ENCODE measurements around the gene SFRP4.
"Not testable (repeated sequence)": the region's sequence is repeated elsewhere in the genome, so short reads cannot be mapped to it uniquely, and the experiment has no call there.

Gene SFRP4

DNA sequence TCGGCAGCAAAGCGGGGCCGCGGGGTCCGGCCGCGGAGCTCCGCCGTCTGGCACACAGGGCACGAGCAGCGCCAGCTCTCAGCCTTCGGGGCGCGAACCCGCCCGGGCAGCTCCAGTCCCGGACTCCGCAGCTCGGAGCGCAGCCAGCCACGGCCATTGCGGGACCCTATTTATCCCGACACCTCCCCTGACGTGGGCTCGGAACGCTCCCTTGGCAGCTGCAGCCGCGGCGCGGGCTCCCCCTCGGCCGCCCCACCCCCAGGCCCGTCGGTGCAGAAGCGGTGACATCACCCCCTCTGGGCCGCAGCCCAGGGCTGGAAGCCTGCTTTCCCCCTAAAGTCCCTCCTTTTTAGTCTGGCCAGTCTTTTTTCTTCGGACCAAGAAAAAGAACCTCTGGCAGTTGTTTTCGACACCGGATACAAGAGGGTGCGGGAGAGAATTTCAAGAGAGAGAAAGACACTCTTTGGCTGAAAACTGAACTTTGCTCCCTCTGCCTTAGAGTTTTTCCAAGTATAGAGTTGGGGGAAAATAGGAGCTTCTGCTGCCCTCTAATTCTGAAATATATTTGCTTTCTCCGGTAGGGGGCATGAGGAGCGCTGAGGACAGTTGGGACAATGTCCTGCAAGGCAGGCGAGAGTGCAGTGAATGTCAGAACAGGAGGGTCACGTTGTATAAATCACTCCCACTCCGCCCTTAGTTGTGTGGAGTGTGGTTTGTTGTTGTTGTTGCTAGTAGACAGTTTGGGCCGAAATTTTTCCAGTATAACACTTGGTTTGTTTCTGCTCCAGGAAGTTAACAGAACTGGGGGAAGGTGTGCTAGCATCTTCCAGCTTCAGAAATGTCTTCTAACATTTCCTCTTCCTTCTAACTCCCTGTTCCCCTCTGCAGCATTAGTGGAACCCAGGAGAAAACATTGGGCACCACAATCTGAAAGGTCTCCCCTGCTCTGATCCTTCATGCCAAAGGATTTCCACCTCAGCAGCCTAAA lies at the start of gene SFRP4:
Gene SFRP4, minus strand, starts transcription at position 145 of the 988 bp plus-strand sequence. CDS start 280 bp downstream, outside the sequence.
- peak; percentile 66 for DNase-seq (ENCODE audit: low spot score)
- peak; percentile 84 for FAIRE-seq

DNA sequence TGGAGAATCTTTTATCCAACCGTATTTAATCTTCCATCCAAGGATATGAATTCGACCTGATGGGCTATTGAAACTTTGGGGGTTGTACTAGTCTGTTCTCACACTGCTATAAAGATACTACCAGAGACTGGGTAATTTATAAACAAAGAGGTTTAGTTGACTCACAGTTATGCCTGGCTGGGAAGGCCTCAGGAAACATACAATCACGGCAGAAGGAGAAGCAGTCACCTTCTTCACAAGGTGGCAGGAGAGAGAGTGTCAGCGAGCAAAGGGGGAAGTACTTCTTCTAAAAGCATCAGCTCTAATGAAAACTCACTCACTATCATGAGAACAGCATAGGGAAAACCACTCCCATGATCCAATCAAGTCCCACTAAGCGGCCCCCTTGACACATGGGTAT lies 47.6 kb upstream of the SFRP4 start:
- FAIRE-seq (no peak), DNase-seq (ENCODE audit: low spot score) (no peak)

DNA sequence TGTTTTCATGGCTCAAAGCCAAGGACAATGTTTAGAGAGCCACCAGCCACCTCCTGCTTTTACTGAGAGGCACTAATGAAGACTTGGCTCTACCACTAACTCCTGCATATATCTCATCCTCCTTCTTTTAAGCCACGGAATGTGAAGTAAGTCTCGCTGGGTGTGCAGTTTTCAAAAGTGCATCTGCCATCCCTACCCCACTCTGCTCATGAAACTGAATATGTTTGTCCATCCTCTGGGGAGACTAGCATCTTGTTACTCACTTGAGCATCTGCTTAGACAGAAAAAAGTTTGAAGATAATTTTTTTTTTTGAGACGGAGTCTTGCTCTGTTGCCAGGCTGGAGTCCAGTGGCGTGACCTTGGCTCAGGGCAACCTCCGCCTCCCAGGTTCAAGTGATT lies 44.6 kb upstream of the SFRP4 start:
- FAIRE-seq (no peak), DNase-seq (ENCODE audit: low spot score) (no peak)

DNA sequence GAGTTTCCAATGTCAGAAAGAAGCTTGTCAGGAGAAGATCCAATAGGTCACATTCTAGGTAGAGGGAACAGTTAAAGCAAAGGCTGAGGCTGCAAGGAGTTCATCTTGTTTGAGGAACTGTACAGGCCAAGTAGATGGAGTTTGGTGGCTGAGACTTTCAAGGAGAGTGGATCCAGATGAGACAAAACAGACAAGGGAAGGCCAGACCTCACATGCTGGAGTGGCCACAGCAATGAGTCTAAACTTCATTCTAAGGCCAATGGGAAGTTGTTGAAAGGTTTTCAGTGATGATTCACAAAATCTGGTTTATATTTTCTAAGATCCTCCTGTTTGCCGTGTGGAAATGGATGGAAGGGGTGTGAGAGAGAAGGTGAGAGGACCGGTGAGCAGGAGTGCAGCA lies 43.9 kb upstream of the SFRP4 start:
- FAIRE-seq (no peak), DNase-seq (ENCODE audit: low spot score) (no peak)

DNA sequence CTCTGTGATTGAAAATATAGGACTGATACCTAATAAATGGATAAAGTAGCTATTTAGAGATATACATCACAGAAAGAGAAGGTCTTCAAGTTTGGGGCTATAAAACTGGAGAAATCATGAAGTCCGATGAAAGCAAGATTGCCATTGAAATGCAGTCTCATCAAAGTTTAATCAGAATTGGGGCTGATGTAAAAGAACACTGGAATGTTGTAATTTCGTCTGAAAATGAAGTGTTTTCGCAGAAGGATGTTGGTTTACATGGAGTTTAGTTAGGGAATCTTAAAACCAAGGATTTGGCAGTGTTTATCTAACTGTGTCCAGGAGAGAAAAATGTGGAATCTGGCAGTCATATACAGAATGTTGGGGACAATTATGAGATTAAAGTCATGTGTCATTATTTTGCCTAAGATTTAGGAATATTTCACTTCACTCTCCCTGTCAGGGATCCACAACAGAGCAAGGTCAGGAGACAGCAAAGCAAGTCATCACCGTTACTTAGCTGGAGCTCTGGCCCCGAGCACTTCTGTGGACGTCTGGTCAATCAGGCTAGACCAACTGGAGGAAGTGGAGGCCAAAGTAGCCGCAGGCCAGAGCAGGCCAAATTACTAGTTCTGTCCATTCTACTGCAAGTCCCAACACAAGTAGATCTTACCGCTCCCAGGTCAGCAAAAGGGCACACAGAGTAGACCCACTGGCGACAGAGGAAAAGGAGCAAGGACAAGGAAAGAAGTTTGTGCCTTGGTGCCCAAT lies 40.8 kb upstream of the SFRP4 start:
- FAIRE-seq (no peak), DNase-seq (ENCODE audit: low spot score) (no peak)

DNA sequence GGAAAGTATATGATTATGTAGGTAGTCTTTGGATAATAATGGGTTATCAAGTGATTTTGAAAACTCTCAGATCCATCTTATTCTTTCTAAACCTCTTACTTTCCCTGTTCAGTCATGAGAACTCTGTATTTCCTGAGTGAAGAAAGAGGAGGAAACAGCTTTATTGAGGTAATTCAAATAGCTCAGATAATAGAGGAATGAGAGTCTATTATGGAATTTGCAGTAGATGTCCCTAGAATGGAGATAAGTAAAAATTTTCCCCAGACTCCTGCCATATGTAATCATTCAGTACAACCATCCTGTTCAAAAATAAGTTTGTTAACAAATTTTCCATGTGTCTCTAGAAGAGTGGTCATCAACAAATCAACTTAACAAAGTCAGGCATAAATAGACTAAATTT lies 40.2 kb upstream of the SFRP4 start:
- no peak for FAIRE-seq
- no peak for DNase-seq (ENCODE audit: low spot score)

DNA sequence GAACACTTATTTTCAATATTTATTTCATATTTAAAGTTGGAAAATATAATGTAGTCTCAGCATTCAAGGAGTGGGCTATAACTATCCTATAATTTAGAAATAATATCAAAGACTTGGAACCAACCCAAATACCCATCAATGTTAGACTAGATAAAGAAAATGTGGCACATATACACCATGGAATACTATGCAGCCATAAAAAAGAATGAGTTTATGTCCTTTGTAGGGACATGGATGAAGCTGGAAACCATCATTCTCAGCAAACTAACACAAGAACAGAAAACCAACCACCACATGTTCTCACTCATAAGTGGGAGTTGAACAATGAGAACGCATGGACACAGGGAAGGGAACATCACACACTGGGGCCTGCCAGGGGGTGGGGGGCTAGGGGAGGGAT lies 37.6 kb upstream of the SFRP4 start:
- peak; percentile 28 for FAIRE-seq
- not testable (repeated sequence) for DNase-seq (ENCODE audit: low spot score)

DNA sequence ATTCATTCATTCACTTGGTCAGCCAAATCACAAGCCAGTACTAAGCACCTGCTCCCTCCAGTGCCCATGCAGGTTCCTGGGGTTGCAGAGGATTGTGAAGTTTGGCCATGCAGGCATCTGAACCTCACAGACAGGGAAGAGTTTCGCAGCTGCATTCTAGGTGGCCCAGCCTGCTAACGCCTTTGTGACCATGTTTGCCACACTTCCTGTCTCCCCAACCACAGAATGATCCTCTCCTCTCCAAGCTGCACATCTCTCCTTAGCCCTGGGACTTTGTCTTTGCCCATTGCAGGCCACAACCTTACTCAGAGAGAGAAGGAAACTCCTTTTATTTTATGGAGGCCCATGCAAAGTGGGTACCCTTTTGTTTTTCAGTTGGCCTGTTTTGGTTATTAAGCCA lies 35.6 kb upstream of the SFRP4 start:
- FAIRE-seq = no peak
- no peak for DNase-seq (ENCODE audit: low spot score)

DNA sequence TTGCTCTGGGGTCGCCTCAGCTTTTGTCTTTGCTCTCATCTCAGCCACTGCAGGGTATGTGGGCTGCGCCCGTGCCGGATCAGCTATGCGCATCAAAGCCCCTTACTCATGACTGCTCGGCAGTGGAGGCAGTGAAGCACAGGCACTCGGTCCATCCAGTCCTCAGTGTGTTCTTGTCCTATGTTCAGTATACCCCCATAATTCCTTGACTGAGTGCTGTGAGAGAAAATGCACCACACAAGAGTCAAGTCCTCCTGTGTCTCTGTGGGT lies 31.3 kb upstream of the SFRP4 start:
- DNase-seq (ENCODE audit: low spot score) = no peak
- FAIRE-seq = no peak

DNA sequence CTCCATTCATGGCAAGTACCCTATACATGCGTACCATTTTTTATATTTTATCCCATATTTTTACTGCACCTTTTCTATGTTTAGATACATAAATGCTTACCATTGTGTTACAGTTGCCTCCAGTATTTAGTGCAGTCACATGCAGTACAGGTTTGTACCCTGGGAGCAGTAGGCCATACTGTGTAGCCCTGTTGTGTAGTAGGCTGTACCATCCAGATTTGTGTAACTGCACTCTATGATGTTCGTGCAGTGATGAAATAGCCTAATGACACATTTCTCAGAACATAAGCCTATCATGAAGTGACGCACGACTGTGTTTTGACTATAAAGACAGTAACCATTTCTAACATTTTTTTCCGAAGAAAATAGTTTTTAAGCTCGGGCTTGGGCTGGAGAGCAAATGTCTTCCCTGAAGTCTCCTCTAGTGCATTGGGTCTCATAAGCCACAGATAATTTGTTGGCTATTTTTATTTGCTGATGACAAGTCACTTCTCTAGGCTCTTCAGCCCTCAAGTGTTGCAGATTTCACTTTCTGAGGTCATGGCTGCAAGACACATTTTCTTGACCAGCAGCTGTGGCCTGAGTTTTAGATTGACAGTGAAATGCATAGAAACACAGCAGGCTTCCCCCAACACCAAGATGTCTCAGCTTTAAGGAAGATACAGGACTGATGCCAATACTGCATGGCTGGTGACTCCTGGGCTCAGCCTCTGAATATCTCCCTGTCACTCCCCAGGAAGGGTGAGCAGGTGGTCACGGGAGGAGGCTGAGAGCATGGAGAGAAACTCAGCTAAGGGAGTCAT lies 30.7 kb upstream of the SFRP4 start:
- no peak for FAIRE-seq
- DNase-seq (ENCODE audit: low spot score) = no peak

DNA sequence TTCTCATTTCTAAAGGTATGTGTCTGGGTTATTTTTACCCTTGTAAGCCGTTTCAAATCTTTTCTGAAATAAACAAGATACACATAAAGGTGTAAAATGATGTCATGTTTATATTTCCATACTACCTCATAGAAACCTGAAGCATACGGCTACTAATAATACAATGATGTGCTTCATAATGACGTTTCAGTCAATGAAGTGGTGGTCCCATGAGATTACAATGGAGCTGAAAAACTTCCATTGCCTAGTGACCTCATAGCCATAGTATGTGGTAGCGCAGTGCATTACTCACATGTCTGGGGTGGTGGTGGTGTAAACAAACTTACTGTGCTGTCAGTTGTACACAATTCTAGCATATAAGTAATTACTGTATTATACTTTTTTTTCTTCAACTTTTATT lies 28.7 kb upstream of the SFRP4 start:
- DNase-seq (ENCODE audit: low spot score) (no peak), FAIRE-seq (no peak)

DNA sequence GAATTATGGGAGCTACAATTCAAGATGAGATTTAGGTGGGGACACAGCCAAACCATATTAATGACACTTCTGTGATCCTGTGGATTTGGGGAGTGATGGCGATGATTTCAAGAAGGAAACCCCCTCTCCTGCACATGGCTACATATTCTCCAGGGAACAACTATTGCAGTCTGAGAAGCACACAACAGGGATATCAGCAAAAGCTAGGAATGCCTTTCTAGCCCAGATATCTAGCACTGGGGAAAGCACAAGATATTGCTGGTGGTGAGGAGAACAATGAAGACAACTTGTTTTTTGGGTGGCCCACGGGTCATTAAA lies 28.1 kb upstream of the SFRP4 start:
- FAIRE-seq = no peak

DNA sequence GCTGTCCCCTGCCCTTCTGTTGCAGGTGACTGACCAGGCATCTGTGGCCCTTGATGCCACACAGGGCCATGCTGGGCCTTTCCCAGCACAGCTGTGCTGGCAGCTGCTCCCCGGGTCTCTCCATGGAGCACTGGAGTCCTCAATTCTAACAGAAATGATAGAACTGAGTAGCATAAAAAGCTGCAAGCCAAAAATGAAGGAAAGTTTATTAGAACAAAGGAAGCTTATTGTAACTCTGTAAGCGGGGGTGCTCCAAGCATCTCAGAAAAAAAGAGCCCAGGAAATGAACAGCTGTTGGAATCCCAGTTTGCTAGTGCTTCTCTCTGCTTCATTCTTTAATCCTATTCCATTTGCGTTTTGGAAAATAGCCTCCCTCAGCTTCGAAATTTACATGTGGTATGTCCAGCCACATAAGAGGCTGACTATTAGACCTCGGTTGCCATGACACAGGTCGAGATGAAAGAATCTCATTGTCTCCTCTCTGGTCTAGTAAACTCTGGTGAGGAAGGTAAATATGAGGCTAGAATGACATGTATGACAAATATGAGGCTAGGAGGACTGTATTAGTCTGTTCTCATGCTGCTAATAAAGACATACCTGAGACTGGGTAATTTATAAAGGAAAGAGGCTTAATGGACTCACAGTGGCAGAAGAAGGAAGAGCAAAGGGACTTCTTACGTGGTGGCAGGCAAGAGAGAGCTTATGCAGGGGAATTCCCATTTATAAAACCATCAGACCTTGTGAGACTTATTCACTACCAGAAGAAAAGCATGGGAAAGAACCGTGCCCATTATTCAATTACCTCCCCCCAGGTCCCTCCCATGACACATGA lies 27.5 kb upstream of the SFRP4 start:
- FAIRE-seq (no peak), DNase-seq (ENCODE audit: low spot score) (peak; percentile 68)

More for the DNA sequence above, 28.1 kb upstream of the SFRP4 start:
- DNase-seq (ENCODE audit: low spot score) = no peak

DNA sequence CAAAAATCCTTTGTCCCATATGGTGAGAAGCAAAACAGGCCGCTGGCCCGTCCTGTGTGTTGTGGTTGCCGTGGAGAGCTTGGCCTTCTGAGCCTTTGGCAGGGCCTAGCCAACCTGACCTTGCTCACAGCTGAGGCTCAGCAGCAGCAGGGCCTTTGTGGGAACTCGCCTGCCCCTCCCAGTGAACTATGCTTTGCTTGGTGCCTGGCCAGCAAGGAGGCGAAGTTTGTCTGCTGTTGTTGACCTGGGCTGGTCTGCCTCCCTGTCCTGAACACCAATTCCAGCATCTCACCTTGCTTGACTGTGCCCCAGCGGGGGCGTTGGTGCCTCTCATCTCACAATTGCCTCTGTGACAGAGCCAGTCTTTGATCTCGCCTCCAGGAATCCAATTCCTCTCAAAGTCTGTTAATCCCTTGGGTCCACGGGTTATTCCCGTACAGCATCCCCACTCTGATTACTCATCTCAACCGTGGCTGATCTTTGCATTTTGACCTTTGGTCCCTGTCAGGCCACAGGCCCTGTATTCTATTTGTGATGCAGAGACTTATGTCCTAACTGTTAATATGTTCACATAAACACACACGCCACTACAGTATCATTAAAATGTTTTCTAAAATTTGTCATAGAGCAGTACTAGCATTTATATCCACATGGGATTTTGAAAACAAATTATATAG lies 26.5 kb upstream of the SFRP4 start:
- peak; percentile 61 for DNase-seq (ENCODE audit: low spot score)

DNA sequence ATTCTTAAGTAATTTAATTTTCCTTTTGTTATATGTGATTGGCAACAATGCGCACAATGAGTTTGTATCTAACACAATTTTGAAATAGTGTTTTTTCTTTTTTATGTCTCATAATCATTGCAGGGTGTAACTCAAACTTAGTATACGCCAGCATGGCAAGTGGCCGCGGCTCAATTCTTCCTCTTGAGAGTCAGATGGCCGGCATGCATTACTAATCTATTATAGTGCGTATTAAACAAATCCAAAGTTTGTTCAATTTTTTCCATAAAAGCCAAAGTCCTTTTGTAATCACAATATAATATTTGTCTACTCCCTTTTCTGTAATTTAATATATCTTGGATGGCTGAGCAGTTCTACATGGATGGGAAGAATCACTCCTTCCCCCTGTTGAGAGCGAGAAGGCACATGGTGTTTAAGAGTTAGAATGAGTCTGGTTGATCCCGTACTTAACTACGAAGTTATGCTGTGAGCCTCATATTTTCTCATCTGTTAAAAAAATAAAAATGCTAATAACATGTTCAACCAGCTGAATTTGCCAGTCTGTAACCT lies 16.5 kb upstream of the SFRP4 start:
- DNase-seq (ENCODE audit: low spot score) (no peak), FAIRE-seq (no peak)

More for the DNA sequence above, 26.5 kb upstream of the SFRP4 start:
- FAIRE-seq = peak; percentile 82

DNA sequence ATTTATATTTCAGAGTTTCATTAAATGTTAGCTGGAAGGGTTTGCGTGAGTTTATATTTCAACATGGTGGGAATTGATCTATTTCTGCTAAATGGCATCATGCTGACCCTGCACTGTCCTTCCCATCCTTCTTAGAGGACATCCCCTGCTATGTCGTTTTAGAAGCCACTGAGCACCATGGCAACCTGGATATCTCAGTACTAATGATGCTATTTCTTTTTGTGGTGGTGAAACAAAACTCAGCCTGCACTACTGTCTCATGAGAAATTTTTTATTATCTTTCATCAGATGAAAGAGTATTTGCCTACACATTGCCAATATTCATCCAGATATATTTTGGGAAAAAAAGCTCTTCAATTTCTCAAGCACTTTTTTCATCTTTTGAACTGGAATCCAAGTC lies 15.9 kb upstream of the SFRP4 start:
- FAIRE-seq = no peak

DNA sequence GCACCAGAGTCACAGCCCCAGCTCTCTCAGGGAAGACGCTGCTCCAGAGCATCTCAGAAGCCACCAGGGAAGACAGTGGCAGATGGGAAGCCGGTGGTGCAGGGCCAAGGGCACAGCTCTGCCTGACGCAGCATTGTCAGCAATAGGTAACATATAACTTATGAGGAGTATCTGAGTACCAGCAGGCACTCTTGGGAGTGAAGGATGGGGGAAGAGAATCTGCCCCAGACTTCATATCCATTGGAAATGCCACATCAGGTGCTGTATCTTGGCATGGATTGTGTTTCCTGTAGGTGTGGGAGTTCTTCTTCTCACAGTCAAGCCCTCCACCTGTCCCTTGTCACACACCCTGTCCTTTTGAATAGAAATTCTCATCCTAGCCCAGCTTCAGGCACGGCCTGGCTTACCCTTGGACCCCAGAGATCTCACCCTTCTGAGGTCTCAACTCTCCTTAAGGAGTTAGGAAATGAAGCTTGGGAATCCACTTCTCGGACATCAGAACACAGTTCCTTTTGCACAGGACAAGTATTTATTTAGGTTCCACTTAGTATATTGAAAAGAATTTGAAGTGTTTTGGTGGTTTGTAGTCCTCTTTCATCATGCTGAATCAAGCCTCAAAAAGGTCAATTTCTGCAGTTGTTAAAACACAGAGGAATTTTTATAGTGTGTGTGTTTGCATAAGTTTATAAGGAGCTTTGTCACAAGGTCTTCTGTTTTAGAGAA lies 13.8 kb upstream of the SFRP4 start:
- FAIRE-seq = peak; percentile 24
- no peak for DNase-seq (ENCODE audit: low spot score)

More for the DNA sequence above, 15.9 kb upstream of the SFRP4 start:
- no peak for DNase-seq (ENCODE audit: low spot score)

DNA sequence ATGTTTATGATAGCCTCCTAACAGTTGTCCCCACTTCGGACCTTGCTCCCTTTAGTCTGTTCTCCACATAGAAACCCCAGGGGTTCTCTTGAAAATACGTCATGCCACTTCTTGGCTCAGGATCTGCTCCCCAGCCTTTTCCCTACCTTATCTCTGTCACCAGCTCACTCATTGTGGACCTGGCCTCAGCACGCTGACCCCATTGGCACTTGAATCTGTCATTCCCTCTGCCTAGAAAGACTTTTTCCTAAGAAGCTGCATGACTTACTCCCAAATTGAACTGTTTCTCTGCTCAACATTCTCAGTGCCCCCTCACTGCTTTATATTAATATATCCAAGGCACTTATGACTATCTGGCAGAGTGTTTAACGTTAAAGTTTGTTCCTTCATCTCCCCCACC lies 12.3 kb upstream of the SFRP4 start:
- DNase-seq (ENCODE audit: low spot score) (no peak), FAIRE-seq (no peak)

DNA sequence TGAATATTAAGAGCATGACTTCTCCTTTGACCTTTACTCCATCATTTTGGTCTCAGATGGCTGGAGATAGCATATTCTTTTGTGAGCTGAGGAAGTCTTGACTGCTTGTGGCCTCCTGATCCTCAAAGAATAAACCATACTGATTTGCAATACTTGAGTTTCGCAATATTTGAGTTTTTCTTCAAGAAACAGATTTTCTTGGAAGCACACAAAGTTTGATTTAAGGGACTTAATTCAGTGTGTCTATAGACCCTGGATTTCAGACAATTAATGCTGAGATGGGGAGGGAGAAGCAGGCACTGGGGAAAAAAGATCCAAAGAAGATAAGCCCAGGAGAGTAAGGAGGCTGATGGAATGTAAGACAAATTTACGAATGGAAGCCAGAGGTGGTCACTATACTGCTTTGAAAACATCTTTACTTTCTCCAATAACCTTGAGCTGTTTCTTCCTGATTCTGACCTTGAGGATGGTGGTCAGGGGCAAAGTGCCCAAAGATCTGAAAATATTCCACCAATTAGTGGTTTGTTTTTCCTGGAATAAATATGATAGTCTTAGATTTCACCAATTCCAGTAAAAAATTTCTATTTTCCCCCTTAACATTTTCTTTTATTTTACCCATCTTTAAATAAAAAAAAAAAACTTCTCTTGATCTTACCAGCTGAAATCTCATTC lies 11.3 kb upstream of the SFRP4 start:
- no peak for DNase-seq (ENCODE audit: low spot score)
- FAIRE-seq = no peak
